HepG2 (cell line): ENCODE data around the gene KRT34. TPM values are rescaled to one million over a fixed set of nuclear protein-coding genes. Genes with fewer than 3 reads are reported as not detected.

Experiments
- ATAC-seq: fragments of 200-7000 bp; cut with Tn5 transposase; 3 replicates; pipeline ENCODE4 v1.9.1; 2020; ENCODE audit warnings: mild to moderate bottlenecking, moderate library complexity
- BruUV-seq: library from RNA; stranded (reverse); fragments of 400-500 nt; replicated peaks from 2 replicates; lab custom pipeline; 2021; lab: Mats Ljungman, UMichigan
- CTCF ChIA-PET: fragments of 300-600 bp; formaldehyde crosslinking; extraction: SDS; loops from one replicate; lab custom pipeline; 2021; ENCODE audit warnings: low total read pairs, inconsistent platforms, low intra/inter-chr PET ratio; lab: Yijun Ruan, JAX
- POLR2A ChIA-PET: fragments of 350-600 bp; sonication (Branson Sonifier 250); formaldehyde crosslinking; loops from one replicate; lab custom pipeline; 2020; ENCODE audit warnings: antibody characterized with exemption, inconsistent platforms; lab: Yijun Ruan, JAX
- DNase-seq: peaks from one replicate; pipeline ENCODE4 v3.0.0-alpha.2; 2015; ENCODE audit warnings: low spot score
- FAIRE-seq: peaks from 3 replicates; lab custom pipeline; 2011; peaks lifted over from hg19 to GRCh38; lab: Jason Lieb, UNC
- H2AFZ ChIP-seq: one replicate; pipeline ENCODE4 v1.6.1; 2011; ENCODE audit warnings: low read length, inconsistent platforms
- H3K27ac ChIP-seq: fragments of 300-600 bp; 3 replicates; pipeline ENCODE4 v1.8.0; 2011; ENCODE audit warnings: mixed run types, mild to moderate bottlenecking, mixed read lengths, low read length, inconsistent platforms; ENCODE audit not compliant: insufficient read depth; ENCODE audit errors: extremely low read length
- H3K27me3 ChIP-seq, 2 experiments: fragments of 200-600 bp in 1 of 2; 2 replicates in 1 of 2; 3 replicates in 1 of 2; pipeline versions ENCODE4 v1.6.0 to v1.8.0; 2011; ENCODE audit warnings: low read length in 2 of 2, mild to moderate bottlenecking in 2 of 2, moderate library complexity in 2 of 2, inconsistent platforms in 1 of 2; ENCODE audit not compliant: insufficient read depth in 2 of 2, control insufficient read depth in 1 of 2
- H3K36me3 ChIP-seq, 2 experiments: fragments of 200-600 bp in 1 of 2; replicated peaks in 1 of 2; 2 replicates in 1 of 2; 3 replicates in 1 of 2; pipeline versions ENCODE4 v1.5.1 to v1.8.0; 2011; ENCODE audit warnings: low read length in 2 of 2, inconsistent platforms in 1 of 2; ENCODE audit not compliant: insufficient read depth in 2 of 2, control insufficient read depth in 1 of 2
- H3K4me1 ChIP-seq: 2 replicates; pipeline ENCODE4 v1.5.1; 2012; ENCODE audit warnings: low read length, inconsistent platforms; ENCODE audit not compliant: insufficient read depth
- H3K4me2 ChIP-seq: 2 replicates; pipeline ENCODE4 v1.6.0; 2011; ENCODE audit warnings: low read depth, low read length, inconsistent platforms
- H3K4me3 ChIP-seq, 3 experiments: fragments of 200-600 bp in 1 of 3; sonication (generic), shearing (Covaris generic) in 1 of 3; replicated peaks in 1 of 3; 2 replicates each; pipeline ENCODE4 v1.5.1; 2011 to 2016; ENCODE audit warnings: low read length in 3 of 3, inconsistent platforms in 2 of 3, low read depth in 2 of 3, mild to moderate bottlenecking in 2 of 3, control low read depth in 1 of 3, mixed read lengths in 1 of 3; ENCODE audit not compliant: insufficient read depth in 1 of 3
- H3K79me2 ChIP-seq: one replicate; pipeline ENCODE4 v1.6.1; 2011; ENCODE audit warnings: low read length, inconsistent platforms; ENCODE audit not compliant: insufficient read depth
- H3K9ac ChIP-seq: 2 replicates; pipeline ENCODE4 v1.6.0; 2011; ENCODE audit warnings: mild to moderate bottlenecking, low read depth, low read length, inconsistent platforms; ENCODE audit not compliant: insufficient read depth
- H3K9me3 ChIP-seq: 2 replicates; pipeline ENCODE4 v1.5.1; 2012; ENCODE audit warnings: mild to moderate bottlenecking, low read length
- H4K20me1 ChIP-seq: 2 replicates; pipeline ENCODE4 v1.6.0; 2011; ENCODE audit warnings: inconsistent platforms, mild to moderate bottlenecking, low read length, moderate library complexity; ENCODE audit not compliant: insufficient read depth
- CENPX ChIP-seq: sonication (generic); formaldehyde crosslinking; IDR thresholded peaks from 2 replicates; pipeline ENCODE4 v1.9.0; 2021; ENCODE audit warnings: mild to moderate bottlenecking, missing genetic modification reagents, moderate library complexity
- CTCF ChIP-seq: sonication (generic); formaldehyde crosslinking; IDR thresholded peaks from 2 replicates; pipeline ENCODE4 v1.5.0; 2020; ENCODE audit warnings: mild to moderate bottlenecking, missing genetic modification reagents, moderate library complexity
- LBX2 ChIP-seq: sonication (generic); formaldehyde crosslinking; IDR thresholded peaks from 2 replicates; pipeline ENCODE4 v1.5.0; 2020; ENCODE audit warnings: missing genetic modification reagents, mild to moderate bottlenecking, borderline replicate concordance
- RARA ChIP-seq: IDR thresholded peaks from 2 replicates; pipeline ENCODE4 v1.6.1; 2016; ENCODE audit warnings: missing genetic modification reagents, missing compliant biosample characterization
- THAP9 ChIP-seq: sonication (generic); formaldehyde crosslinking; IDR thresholded peaks from 2 replicates; pipeline ENCODE4; 2020; ENCODE audit warnings: missing genetic modification reagents, mild to moderate bottlenecking, borderline replicate concordance
- U2AF2 ChIP-seq: fragments of 200-400 bp; formaldehyde crosslinking; IDR thresholded peaks from 2 replicates; pipeline ENCODE4 v1.6.1; 2017; ENCODE audit warnings: low read depth, mild to moderate bottlenecking, low read length
- ZNF607 ChIP-seq: sonication (generic); formaldehyde crosslinking; IDR thresholded peaks from 2 replicates; pipeline ENCODE4 v1.5.1; 2020; ENCODE audit warnings: missing genetic modification reagents, mild to moderate bottlenecking, borderline replicate concordance
- WGBS: methylation state at CpG from one replicate; pipeline ENCODE4 v1.1.6; 2017; ENCODE audit warnings: low lambda C conversion rate; 5-methylcytosine and 5-hydroxymethylcytosine counted together
- in situ Hi-C: cut with HindIII; loops from 2 replicates; pipeline ENCODE4 v1.10.0; 2017; ENCODE audit warnings: low pct_unique_long_range_greater_than_20kb; ENCODE audit not compliant: extremely low pct_ligation_motif_present
- intact Hi-C: fragments of 100-400 bp; cut with micrococcal nuclease; formaldehyde crosslinking; loops from one replicate; pipeline ENCODE4 v1.10.0; 2022; ENCODE audit not compliant: unreplicated experiment
- polyA plus RNA-seq, 8 experiments: library from polyadenylated mRNA; depleted of rRNA in 3 of 8; stranded (reverse) in 7 of 8; unstranded in 1 of 8; fragments of >200 nt; fragmentation: Illumina TruSeq in 4 of 8; extraction: Trizol in 4 of 8; gene quantifications; 2 replicates each; pipeline versions ENCODE4 v1.2.1 to v1.2.3, GENCODE V29; 2011 to 2016; ENCODE audit warnings: low read depth in 4 of 8, missing spikeins in 1 of 8, mixed read lengths in 1 of 8; ENCODE audit not compliant: insufficient read depth in 1 of 8
- total RNA-seq, 5 experiments: library from RNA; depleted of rRNA; stranded (reverse); fragments of >200 nt; fragmentation: Illumina TruSeq; extraction: Trizol; gene quantifications; 2 replicates each; pipeline ENCODE4 v1.2.3, GENCODE V29; 2016; ENCODE audit warnings: low read depth in 1 of 5

The KRT34 gene
- total and polyA plus RNA-seq, 2 of the 13 experiments (the other 11 are each of a cell fraction or from before 2014, with no cell fraction given): not detected

GRCh38 chr17:41390411-41390938, 8.4 kb upstream of the KRT34 start:
- no peak overlapping the region for H3K27ac ChIP-seq
- ChIA-PET POLR2A (no interaction called here), CTCF (no interaction called here)
- no peaks in the 10 kb centered on the region for H4K20me1 ChIP-seq
- H2AFZ ChIP-seq: no peak overlapping the region
- H3K79me2 ChIP-seq: no peaks in the 10 kb centered on the region
- peaks cover 9% of the 10 kb centered on the region for H3K9me3 ChIP-seq
- no peak overlapping the region for H3K9ac ChIP-seq
- peaks cover 2 to 11% of the 10 kb centered on the region in 2 experiments; a peak in 2 of 5 replicates for H3K27me3 ChIP-seq
- no TSS peak for BruUV-seq
- WGBS: 40% methylated on average over 7 of the region's 7 CpGs
- H3K36me3 ChIP-seq: no peaks in the 10 kb centered on the region
- DNase-seq (no peak), FAIRE-seq (no peak), ATAC-seq (no peak)
- TF ChIP-seq CTCF: no peak
- TF ChIP-seq CENPX (CRISPR knock-in tag): no peak
- no peak for TF ChIP-seq THAP9 (CRISPR knock-in tag)
- TF ChIP-seq ZNF607 (CRISPR knock-in tag): no peak
- TF ChIP-seq RARA (CRISPR knock-in tag): no peak
- TF ChIP-seq U2AF2: no peak
- no peak for TF ChIP-seq LBX2 (CRISPR knock-in tag)
- in situ Hi-C loops: no loop called here
- intact Hi-C loops: no loop called here
- no peaks in the 10 kb centered on the region for H3K4me1 ChIP-seq
- no peak overlapping the region for H3K4me3 ChIP-seq
- no peak overlapping the region for H3K4me2 ChIP-seq
